Measurements from ENCODE around the gene SLCO2A1.

SLCO2A1 gene

DNA sequence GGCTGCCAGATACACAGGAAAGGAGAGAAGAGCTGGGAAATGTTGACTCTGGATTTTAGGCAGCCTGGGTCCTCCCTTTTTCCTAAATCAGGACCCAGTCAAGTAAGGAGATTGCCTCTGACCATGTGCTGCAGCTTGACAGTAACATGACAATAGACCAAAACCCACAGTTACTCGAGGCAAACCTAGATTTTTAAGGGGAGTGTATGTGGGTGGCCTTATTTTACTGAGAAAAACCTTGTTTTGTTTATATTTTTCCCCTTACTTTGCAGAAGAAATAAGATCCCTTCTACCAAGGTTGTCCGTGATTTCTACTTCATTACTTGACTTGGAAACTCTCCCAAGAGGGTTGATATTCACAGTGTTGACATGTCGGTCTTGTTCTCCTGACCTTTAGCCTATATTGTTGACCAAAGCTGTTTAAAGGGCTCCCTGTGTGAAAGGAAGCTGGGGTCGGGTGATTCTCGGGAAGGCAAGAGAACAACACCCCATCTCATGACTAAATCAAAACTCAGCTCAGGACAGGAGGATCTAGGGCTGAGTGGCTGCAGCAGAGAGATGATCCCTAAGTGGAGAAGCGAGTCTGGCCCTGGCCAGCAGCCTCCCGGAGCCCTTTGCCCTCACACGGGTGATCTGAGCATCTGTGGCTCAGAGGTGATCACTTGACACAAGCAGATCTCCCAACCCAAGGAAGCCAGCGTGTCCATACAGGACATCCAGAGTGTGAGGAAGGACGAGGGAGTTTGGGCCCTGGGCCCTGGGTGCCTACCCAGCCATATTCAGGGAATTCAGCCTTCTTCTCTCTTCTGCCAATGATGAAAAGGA, 31.0 kb upstream of the SLCO2A1 start:
- no peak for DNase-seq

- no peak for DNase-seq
These were observed 30.2 kb upstream of the SLCO2A1 start for GRCh38 chr3:134059671-134060560.

DNA sequence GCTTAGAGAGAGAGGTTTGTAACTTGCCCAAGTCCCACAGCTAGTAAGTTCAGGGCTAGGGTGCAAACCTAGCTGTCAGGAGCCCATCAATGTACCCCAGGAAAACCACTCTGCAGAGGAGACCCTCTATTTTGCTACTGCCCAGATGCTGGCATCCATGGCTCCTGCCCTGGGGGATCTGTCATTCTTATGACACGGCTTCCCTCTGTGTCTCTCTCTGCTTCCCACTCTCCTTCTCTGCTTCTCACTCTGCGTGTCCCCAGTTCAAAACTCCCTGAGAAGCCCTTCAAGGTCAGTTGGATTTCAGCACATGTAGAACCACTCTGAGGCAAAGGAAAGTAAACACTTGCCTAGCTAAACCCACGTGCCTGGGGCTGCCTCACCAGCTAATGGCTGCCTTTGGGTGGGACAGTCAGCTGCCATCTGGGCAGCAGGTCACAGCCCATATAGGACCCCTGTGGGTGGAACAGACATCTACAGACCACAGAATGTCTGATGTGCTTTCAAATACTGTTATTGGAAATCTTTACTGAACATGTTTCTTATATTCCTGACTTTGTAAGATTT, 29.4 kb upstream of the SLCO2A1 start:
- no peak for DNase-seq

DNA sequence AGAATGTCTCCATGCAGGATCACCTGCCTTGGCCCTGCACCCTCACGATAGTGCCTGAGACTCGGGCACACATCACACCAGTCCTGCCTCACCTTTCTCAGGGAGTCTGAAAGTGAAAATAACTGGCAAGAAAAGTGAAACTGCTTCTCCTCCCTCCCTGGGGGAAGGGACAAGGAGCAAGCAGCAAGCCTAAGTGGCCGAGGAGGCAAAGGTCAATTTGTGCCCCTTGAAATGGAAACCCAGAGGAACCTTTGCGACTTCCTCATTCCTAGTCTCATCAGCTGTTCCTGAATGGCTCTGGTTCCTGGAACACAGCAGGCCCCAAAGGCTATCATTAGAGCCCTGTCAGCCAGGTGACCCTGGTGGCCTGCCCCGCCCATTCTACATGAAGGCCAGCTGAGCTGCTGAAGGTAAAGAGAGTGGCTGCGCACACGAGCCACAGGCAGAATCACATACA, 28.0 kb upstream of the SLCO2A1 start:
- DNase-seq: no peak

GRCh38 chr3:134057006-134057653, 27.4 kb upstream of the SLCO2A1 start:
- DNase-seq: no peak

DNA sequence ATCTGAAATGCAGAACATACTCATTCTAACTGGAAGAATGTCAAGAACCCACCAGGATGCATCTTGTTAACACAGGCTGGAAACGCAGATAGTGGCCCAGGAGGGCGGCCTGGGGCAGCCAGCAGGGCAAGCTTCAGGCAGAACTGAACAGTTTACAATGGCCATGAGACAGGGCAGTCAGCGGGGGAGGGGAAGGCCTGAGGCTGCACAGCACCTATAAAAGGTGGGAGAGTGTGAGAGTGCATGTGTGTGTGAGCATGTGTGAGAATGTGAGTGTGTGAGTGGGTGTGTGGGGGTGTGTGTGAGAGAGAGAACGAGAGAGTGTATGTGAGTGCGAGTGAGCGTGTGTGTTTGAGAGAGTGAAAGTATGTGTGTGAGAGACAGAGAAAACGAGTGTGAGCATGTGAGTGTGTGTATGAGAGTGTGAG, 26.8 kb upstream of the SLCO2A1 start:
- no peak for DNase-seq

- no peak for DNase-seq
These were observed 25.9 kb upstream of the SLCO2A1 start for GRCh38 chr3:134055661-134056060.

DNA sequence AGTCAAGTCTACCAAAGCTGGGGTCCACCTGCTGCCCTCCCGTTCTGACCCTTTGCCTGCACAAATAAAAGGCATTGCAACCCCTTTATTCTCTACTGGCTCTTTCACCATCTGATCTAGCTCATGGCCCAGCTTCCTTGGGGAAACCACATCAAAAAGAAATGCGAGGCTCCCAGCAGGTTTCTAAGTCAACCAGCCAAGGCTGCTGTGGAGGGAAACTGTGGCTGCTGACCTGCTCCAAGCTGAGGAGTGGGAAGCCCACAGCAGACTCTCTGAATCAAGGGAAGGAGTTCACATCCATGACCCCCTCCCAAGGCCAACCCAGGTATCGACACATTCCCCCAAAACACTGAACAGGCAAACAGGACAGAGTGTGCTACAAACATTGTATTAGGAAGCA, 25.2 kb upstream of the SLCO2A1 start:
- DNase-seq: no peak

GRCh38 chr3:134054231-134054630, 24.5 kb upstream of the SLCO2A1 start:
- DNase-seq: no peak

- DNase-seq: no peak
These were observed 22.6 kb upstream of the SLCO2A1 start for GRCh38 chr3:134052370-134052769.

GRCh38 chr3:134049676-134050075, 20.0 kb upstream of the SLCO2A1 start:
- no peak for DNase-seq

GRCh38 chr3:134048278-134048996, 18.7 kb upstream of the SLCO2A1 start:
- no peak for DNase-seq

GRCh38 chr3:134044459-134044858, 14.7 kb upstream of the SLCO2A1 start:
- no peak for DNase-seq

GRCh38 chr3:134040066-134040465, 10.3 kb upstream of the SLCO2A1 start:
- DNase-seq: no peak

DNA sequence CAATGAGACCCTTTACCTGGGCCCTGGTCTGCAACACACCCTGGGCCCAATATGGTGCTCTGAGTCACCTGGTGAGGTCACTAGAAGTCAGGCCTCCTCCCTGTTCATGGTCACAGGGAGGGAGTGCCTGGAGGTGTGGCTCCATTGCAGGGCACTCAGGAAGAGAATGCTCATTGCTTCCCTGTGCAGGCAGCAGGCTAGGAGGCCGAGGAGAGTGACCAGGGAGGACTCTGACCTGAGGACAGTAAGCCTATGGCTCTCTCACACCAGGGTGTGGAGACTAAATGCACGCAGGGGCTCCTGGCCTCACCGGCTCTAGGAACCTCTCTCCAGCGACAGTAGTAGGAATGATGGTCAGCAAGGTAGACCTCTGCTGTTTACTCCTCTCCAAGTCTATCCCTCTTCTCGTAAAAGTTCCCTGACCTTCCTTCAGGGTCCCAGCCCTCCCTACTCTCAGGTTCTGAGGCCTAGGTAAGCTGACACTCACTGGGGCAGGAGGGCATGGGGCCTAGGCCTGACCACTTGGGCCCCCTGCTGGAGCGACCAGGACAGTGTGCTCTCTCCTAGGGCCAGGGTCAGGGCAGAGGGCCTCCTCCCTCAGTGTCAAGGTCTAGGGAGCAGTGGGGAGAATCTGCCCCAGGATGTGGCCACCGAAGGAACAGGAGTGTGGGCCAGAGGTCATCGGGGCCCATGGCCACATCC, 9.6 kb upstream of the SLCO2A1 start:
- DNase-seq: no peak

- no peak for DNase-seq
These were observed 9.0 kb upstream of the SLCO2A1 start for GRCh38 chr3:134038716-134039115.

GRCh38 chr3:134038071-134038491, 8.4 kb upstream of the SLCO2A1 start:
- no peak for DNase-seq

DNA sequence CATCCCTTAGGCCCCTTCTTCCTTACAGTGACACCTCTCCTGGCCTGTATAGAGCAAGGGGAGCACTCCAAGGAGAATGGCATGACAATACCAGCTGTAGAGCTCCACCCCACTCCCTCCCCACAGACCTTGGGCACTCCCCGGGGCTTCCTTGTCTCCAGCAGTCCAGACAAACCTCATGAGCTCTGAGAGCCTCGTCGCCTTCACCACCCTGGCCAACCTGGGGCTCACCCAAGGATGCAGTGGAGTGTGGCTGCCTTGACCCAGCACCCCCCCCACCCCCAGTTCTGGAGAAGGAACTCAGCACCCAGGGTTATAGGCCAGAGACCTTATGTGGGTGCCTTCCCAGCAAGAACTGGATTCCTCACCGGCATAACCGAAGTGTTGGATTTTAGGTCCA, 7.4 kb upstream of the SLCO2A1 start:
- no peak for DNase-seq

DNA sequence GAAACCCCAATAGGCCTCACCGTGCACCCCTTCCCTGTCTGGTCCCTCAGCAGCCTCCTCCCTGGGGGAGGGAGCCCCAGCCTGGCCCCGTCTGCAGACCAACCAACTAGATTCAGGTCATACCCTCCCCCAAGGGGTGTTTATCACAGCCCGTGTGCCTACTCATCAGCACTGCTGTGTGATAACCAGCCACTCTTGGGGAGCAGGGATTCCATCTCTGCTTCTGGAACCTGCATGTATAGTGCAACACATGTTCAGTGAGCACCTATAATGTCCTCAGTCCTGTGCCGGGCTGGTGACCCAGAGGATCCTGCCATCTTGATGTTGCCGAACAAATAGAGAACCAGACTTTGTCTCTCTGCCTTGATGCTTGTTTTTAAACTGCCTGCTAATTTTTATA, 6.6 kb upstream of the SLCO2A1 start:
- DNase-seq: no peak

- DNase-seq: no peak
These were observed 6.1 kb upstream of the SLCO2A1 start for GRCh38 chr3:134035836-134036235.

GRCh38 chr3:134034005-134034785, 4.5 kb upstream of the SLCO2A1 start:
- DNase-seq: no peak

All from femur (tissue), 1 donor.